Measurements from ENCODE around the gene CORIN. TPM values are rescaled to one million over a fixed set of nuclear protein-coding genes. Genes with fewer than 3 reads are reported as not detected.

Gene CORIN
- 0.05 and 0.34 TPM in 2 replicates for total RNA-seq
- long read RNA-seq: 0 reads

DNA sequence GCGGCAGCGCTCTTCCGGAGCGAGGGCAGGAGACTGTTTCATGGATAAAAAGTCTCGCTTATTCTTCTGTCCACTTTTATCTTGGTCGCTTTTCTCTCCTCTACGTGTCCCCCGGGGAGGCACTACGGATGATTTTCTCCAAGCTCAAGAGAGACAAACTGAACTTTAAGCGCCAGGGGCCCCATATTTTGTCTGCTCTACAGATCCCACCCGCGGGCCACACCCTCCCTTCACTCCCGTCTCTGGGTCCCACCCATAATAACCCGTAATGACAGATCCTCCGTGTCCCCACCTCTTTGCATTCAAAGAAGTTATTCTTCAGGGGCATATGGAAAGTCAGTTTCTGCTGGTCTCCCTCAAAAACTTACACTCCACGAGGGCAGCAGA, at the start of gene CORIN:
Gene CORIN (minus strand): TSS at position 160 of the 387 bp plus-strand sequence. CDS start 118 bp downstream, at position 42.
- no peak for DNase-seq (ENCODE audit: low read depth, low spot score)
- Mint-ChIP-seq H3K36me3 (ENCODE audit: low read depth) (peaks cover 4% of the 10 kb centered on the region), H3K27me3 (ENCODE audit: low read depth) (peaks cover 47% of the 10 kb centered on the region), H3K4me3 (peak within 1 kb of the TSS; percentile 90), H3K27ac (ENCODE audit: unreplicated experiment) (no peak within 1 kb of the TSS), H3K9me3 (peaks cover 9% of the 10 kb centered on the region), H3K4me1 (peaks cover 16% of the 10 kb centered on the region)
- no peak for TF ChIP-seq CTCF (conservative IDR thresholded peaks at IDR 0.05)

DNA sequence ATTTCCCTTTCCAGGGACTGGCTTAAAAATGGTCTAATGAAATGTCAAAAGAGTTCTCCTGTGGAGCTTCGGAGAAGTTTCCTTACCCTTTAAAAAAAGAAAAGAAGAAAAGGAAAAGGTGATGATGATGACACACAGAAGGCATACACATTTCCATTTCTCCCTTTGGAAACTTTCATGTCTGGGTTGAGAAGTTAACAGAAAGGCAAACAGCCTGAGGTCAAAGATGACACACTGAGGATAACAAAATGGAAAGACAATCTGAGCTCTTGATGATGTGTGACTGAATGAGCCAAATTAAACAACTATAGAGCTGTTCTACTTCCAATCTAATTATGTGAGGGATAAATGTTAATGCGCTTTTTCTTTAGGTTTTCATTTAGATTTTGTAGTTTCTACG, 44.4 kb upstream of the CORIN start:
- H3K9me3 Mint-ChIP-seq: no peaks in the 10 kb centered on the region
- no peaks in the 10 kb centered on the region for H3K4me1 Mint-ChIP-seq
- no peak for DNase-seq (ENCODE audit: low read depth, low spot score)
- no peaks in the 10 kb centered on the region for H3K27me3 Mint-ChIP-seq (ENCODE audit: low read depth)
- H3K4me3 Mint-ChIP-seq: no peak overlapping the region
- H3K27ac Mint-ChIP-seq (ENCODE audit: unreplicated experiment): no peak overlapping the region
- peaks cover 21% of the 10 kb centered on the region for H3K36me3 Mint-ChIP-seq (ENCODE audit: low read depth)
- no peak for TF ChIP-seq CTCF (conservative IDR thresholded peaks at IDR 0.05)

- H3K4me3 Mint-ChIP-seq: no peak overlapping the region
- no peak overlapping the region for H3K27ac Mint-ChIP-seq (ENCODE audit: unreplicated experiment)
- no peak for DNase-seq (ENCODE audit: low read depth, low spot score)
- H3K36me3 Mint-ChIP-seq (ENCODE audit: low read depth): peaks cover 32% of the 10 kb centered on the region
- H3K9me3 Mint-ChIP-seq: peaks cover under 1% of the 10 kb centered on the region
- H3K4me1 Mint-ChIP-seq: no peaks in the 10 kb centered on the region
- no peak for TF ChIP-seq CTCF (conservative IDR thresholded peaks at IDR 0.05)
- no peaks in the 10 kb centered on the region for H3K27me3 Mint-ChIP-seq (ENCODE audit: low read depth)
Observed at GRCh38 chr4:47879458-47879857, 41.6 kb upstream of the CORIN start.

DNA sequence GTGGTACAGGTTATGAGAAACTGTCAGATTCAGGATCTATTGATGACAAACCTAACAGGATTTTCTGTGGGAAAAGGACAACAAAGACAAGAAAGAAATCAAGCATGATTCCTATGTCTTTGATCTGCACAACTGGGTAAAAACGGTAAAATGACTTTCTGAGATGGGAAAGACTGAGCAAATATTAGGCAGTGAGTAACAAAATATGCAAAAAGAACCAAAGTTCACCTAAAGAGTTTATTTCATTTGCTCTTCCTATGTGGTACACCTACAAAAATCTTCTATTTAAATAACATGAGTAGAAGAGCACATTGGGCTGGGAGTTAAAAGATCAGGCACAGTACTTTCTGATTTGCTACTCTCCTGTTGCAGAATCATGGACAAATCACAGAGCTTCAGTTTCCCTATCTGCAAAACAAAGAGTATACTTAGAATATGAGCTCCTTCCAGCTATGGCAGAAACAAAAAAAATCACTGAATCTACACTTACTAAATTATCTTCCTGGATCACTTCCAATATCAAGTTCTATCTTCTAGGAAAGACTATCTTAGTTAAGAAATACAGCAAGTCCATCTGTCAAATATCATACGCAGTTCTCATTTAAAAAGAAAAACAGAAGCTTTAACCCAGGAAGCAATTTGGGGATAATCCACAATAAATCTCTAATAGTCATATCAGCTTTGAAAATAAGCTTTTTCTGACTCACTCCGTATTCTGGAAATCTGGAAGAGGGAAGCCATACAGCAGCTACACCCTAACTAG, 39.1 kb upstream of the CORIN start:
- no peaks in the 10 kb centered on the region for H3K4me1 Mint-ChIP-seq
- H3K36me3 Mint-ChIP-seq (ENCODE audit: low read depth): peaks cover 45% of the 10 kb centered on the region
- no peak for TF ChIP-seq CTCF (conservative IDR thresholded peaks at IDR 0.05)
- peaks cover 12% of the 10 kb centered on the region for H3K9me3 Mint-ChIP-seq
- H3K27ac Mint-ChIP-seq (ENCODE audit: unreplicated experiment): no peak overlapping the region
- H3K4me3 Mint-ChIP-seq: no peak overlapping the region
- no peak for DNase-seq (ENCODE audit: low read depth, low spot score)
- H3K27me3 Mint-ChIP-seq (ENCODE audit: low read depth): no peaks in the 10 kb centered on the region

DNA sequence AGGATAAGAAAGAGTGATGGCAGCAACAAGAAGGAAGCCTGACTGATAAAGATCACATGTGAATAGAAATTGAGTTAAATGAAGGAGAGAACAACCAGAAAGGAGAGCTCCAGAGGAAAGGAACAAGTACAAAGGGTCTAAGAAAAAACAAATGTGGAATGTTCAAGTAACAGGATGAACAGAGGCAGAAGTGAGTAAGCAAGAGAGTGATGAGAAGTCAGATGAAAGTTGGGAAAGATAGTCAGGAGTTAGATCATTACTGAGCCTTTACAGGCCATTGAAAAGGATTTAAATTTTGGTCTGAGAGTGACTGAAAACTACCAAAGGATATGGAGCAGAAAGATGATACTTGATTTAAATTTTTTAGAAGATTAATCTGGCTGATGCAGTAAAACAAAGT, 38.4 kb upstream of the CORIN start:
- H3K4me3 Mint-ChIP-seq: no peak overlapping the region
- TF ChIP-seq CTCF (conservative IDR thresholded peaks at IDR 0.05): no peak
- H3K27me3 Mint-ChIP-seq (ENCODE audit: low read depth): no peaks in the 10 kb centered on the region
- peaks cover 43% of the 10 kb centered on the region for H3K36me3 Mint-ChIP-seq (ENCODE audit: low read depth)
- no peaks in the 10 kb centered on the region for H3K4me1 Mint-ChIP-seq
- H3K9me3 Mint-ChIP-seq: peaks cover 12% of the 10 kb centered on the region
- no peak overlapping the region for H3K27ac Mint-ChIP-seq (ENCODE audit: unreplicated experiment)
- no peak for DNase-seq (ENCODE audit: low read depth, low spot score)

Data from neural crest cell (in vitro differentiated cells).